ENCODE measurements around the gene COG7. TPM values are rescaled to one million over a fixed set of nuclear protein-coding genes. Genes with fewer than 3 reads are reported as not detected.

COG7 gene
- total RNA-seq, 1 experiment from 2014 or later = 17.9 TPM

DNA sequence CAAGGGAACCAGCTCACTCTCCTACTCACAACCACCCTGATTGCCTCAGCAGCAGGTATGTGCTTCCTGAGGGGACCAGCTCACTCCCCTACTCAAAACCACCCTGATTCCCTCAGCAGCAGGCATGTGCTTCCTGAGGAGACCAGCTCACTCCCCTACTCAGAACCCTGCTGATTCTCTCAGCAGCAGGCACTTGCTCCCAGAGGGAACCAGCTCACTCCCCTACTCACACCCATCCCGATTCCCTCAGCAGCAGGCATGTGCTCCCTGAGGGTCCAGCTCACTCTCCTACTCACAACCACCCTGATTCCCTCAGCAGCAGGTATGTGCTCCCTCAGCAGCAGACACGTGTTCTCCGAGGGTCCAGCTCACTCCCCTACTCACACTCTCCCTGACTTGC, 26.1 kb upstream of the COG7 start:
- H3K9me3 Mint-ChIP-seq = no peaks in the 10 kb centered on the region
- peaks cover 55 to 94% (median 91%) of the 10 kb centered on the region in 3 experiments; a peak in 6 of 7 replicates for H3K36me3 Mint-ChIP-seq (ENCODE audit: insufficient read depth in 1 of 3, low read depth in 3 of 3)

More for the DNA sequence above, 26.1 kb upstream of the COG7 start:
- DNase-seq = no peak
- Histone ChIP-seq H3K4me1 (ENCODE audit: insufficient read depth, low read length) (no peaks in the 10 kb centered on the region), H3K14ac (ENCODE audit: insufficient read depth, low read length) (no peak overlapping the region), H3K4me2 (ENCODE audit: insufficient read depth, insufficient read length, low read length) (no peak overlapping the region), H3K4ac (ENCODE audit: low read depth, low read length) (no peak overlapping the region), H2BK120ac (ENCODE audit: low read depth, low read length, poor library complexity, severe bottlenecking) (no peak overlapping the region), H4K20me1 (ENCODE audit: control insufficient read depth, insufficient read depth, insufficient read length) (no peaks in the 10 kb centered on the region), H2BK20ac (ENCODE audit: low read depth, low read length, poor library complexity, severe bottlenecking) (no peak overlapping the region), H3K56ac (ENCODE audit: insufficient read length, low read depth, low read length) (no peak overlapping the region), H3K79me2 (ENCODE audit: insufficient read depth, low read length) (no peaks in the 10 kb centered on the region), H2BK12ac (ENCODE audit: insufficient read length, low read depth, low read length) (no peak overlapping the region), H3K27ac (ENCODE audit: insufficient read length, low read depth, low read length) (no peak overlapping the region), H3K9me3 (ENCODE audit: control insufficient read depth, low read depth, low read length) (no peaks in the 10 kb centered on the region), H2AK5ac (ENCODE audit: insufficient read length, low read length) (no peak overlapping the region), H3K9ac (ENCODE audit: extremely low read depth, insufficient read length, low read length) (no peak overlapping the region), H3K27me3 (ENCODE audit: insufficient read depth, low read length) (no peaks in the 10 kb centered on the region), H4K5ac (ENCODE audit: insufficient read length, low read depth, low read length) (no peak overlapping the region), H4K8ac (replicated peaks; ENCODE audit: insufficient read length, low read depth, low read length) (no peak overlapping the region), H2AFZ (ENCODE audit: low read length) (no peak overlapping the region), H4K91ac (ENCODE audit: insufficient read length, low read depth, low read length) (no peak overlapping the region), H3K23me2 (ENCODE audit: insufficient read length, low read depth, low read length, poor library complexity, severe bottlenecking) (no peaks in the 10 kb centered on the region), H3K79me1 (ENCODE audit: insufficient read depth, low read depth, low read length, poor library complexity, severe bottlenecking) (no peaks in the 10 kb centered on the region), H2BK5ac (ENCODE audit: insufficient read length, low read length) (no peak overlapping the region), H3K18ac (ENCODE audit: insufficient read length, low read depth, low read length) (no peak overlapping the region), H3T11ph (ENCODE audit: low read length) (no peak overlapping the region), H3K23ac (ENCODE audit: insufficient read length, low read depth, low read length) (no peak overlapping the region), H2BK15ac (ENCODE audit: low read depth, low read length) (no peak overlapping the region)
- H3K4me3 Mint-ChIP-seq = no peak overlapping the region
- H3K4me1 Mint-ChIP-seq = no peaks in the 10 kb centered on the region
- peak overlapping the region in 2 of 3 experiments; percentile 38; a peak in 3 of 7 replicates for H3K27ac Mint-ChIP-seq
- TF ChIP-seq, protein P1, sequence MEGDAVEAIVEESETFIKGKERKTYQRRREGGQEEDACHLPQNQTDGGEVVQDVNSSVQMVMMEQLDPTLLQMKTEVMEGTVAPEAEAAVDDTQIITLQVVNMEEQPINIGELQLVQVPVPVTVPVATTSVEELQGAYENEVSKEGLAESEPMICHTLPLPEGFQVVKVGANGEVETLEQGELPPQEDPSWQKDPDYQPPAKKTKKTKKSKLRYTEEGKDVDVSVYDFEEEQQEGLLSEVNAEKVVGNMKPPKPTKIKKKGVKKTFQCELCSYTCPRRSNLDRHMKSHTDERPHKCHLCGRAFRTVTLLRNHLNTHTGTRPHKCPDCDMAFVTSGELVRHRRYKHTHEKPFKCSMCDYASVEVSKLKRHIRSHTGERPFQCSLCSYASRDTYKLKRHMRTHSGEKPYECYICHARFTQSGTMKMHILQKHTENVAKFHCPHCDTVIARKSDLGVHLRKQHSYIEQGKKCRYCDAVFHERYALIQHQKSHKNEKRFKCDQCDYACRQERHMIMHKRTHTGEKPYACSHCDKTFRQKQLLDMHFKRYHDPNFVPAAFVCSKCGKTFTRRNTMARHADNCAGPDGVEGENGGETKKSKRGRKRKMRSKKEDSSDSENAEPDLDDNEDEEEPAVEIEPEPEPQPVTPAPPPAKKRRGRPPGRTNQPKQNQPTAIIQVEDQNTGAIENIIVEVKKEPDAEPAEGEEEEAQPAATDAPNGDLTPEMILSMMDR (conservative IDR thresholded peaks at IDR 0.05) = no peak
- no peaks in the 10 kb centered on the region for H3K27me3 Mint-ChIP-seq (ENCODE audit: low read depth)
- WGBS (ENCODE audit: extremely low coverage, insufficient read length, low lambda C conversion rate) = no CpG with 5 or more reads among the region's 3 CpGs

Data from H9 (cell line).